Measurements from ENCODE around the gene ANOS1.
"Not testable (repeated sequence)": the region's sequence is repeated elsewhere in the genome, so short reads cannot be mapped to it uniquely, and the experiment has no call there.

ANOS1 gene

GRCh38 chrX:8731559-8732395 is at the start of gene ANOS1:
Gene ANOS1, minus strand, starts transcription at chrX:8732137. Its CDS starts 101 bp downstream, at chrX:8732036.
- DNase-seq = peak; percentile 22

- DNase-seq = no peak
Observed at GRCh38 chrX:8773117-8773516, 41.2 kb upstream of the ANOS1 start.

- no peak for DNase-seq
Observed at GRCh38 chrX:8760021-8760420, 28.1 kb upstream of the ANOS1 start.

GRCh38 chrX:8758706-8759105 is 26.8 kb upstream of the ANOS1 start:
- DNase-seq = not testable (repeated sequence)

- DNase-seq = not testable (repeated sequence)
Observed at GRCh38 chrX:8757609-8758389, 25.9 kb upstream of the ANOS1 start.

- no peak for DNase-seq
Observed at GRCh38 chrX:8755813-8756212, 23.9 kb upstream of the ANOS1 start.

- no peak for DNase-seq
Observed at GRCh38 chrX:8755116-8755515, 23.2 kb upstream of the ANOS1 start.

GRCh38 chrX:8749697-8750096 is 17.8 kb upstream of the ANOS1 start:
- DNase-seq = no peak

GRCh38 chrX:8748855-8749254 is 16.9 kb upstream of the ANOS1 start:
- DNase-seq = no peak

GRCh38 chrX:8743126-8743732 is 11.3 kb upstream of the ANOS1 start:
- DNase-seq = no peak

- DNase-seq = no peak
Observed at GRCh38 chrX:8741981-8742380, 10.0 kb upstream of the ANOS1 start.

GRCh38 chrX:8738588-8739189 is 6.8 kb upstream of the ANOS1 start:
- peak; percentile 41 for DNase-seq

- no peak for DNase-seq
Observed at GRCh38 chrX:8737883-8738282, 5.9 kb upstream of the ANOS1 start.

- no peak for DNase-seq
Observed at GRCh38 chrX:8730812-8731558, 952 bp downstream of the ANOS1 start.

GRCh38 chrX:8729811-8730210 is 2.1 kb downstream of the ANOS1 start:
- DNase-seq = no peak

GRCh38 chrX:8728932-8729535 is 2.9 kb downstream of the ANOS1 start:
- peak; percentile 33 for DNase-seq

GRCh38 chrX:8726031-8726652 is 5.8 kb downstream of the ANOS1 start:
- DNase-seq = peak; percentile 75

- DNase-seq = no peak
Observed at GRCh38 chrX:8724300-8724699, 7.6 kb downstream of the ANOS1 start.

- DNase-seq = peak; percentile 51
Observed at GRCh38 chrX:8721536-8721935, 10.4 kb downstream of the ANOS1 start.

- DNase-seq = no peak
Observed at GRCh38 chrX:8720136-8720535, 11.8 kb downstream of the ANOS1 start.

GRCh38 chrX:8717354-8717753 is 14.6 kb downstream of the ANOS1 start:
- DNase-seq = no peak

- no peak for DNase-seq
Observed at GRCh38 chrX:8714164-8714563, 17.8 kb downstream of the ANOS1 start.
